ENCODE data around the gene AP2A2. TPM values are rescaled to one million over a fixed set of nuclear protein-coding genes. Genes with fewer than 3 reads are reported as not detected.

Gene AP2A2
- total RNA-seq, 3 donors from 2014 or later = 44.6 to 112 (median 54.7) TPM

GRCh38 chr11:933936-934335 is 8.3 kb downstream of the AP2A2 start:
- no peak for DNase-seq (ENCODE audit: low spot score in 2 of 2)
- intact Hi-C loops (cut with DNase I; ENCODE audit: low total_unique reads) = no loop called here
- Histone ChIP-seq H3K27ac (peak overlapping the region; percentile 22 to 45), H3K9me3 (no peaks in the 10 kb centered on the region), H3K27me3 (no peaks in the 10 kb centered on the region), H3K4me3 (peak overlapping the region in 2 of 3 donors; percentile 7 to 10), H3K4me1 (peaks cover 0 to 4% of the 10 kb centered on the region in 2 donors), H3K36me3 (no peaks in the 10 kb centered on the region)
- no peak for TF ChIP-seq CTCF (IDR thresholded peaks at IDR 0.05)
- no peak for TF ChIP-seq POLR2AphosphoS5 (IDR thresholded peaks at IDR 0.05)
- TF ChIP-seq POLR2A (IDR thresholded peaks at IDR 0.05) = no peak

GRCh38 chr11:934527-934926 is 8.9 kb downstream of the AP2A2 start:
- no peaks in the 10 kb centered on the region for H3K36me3 ChIP-seq
- peaks cover 0 to 4% of the 10 kb centered on the region in 2 donors for H3K4me1 ChIP-seq
- no peaks in the 10 kb centered on the region for H3K27me3 ChIP-seq
- no peak for TF ChIP-seq POLR2A (IDR thresholded peaks at IDR 0.05)
- no peak for TF ChIP-seq CTCF (IDR thresholded peaks at IDR 0.05)
- no peak for TF ChIP-seq POLR2AphosphoS5 (IDR thresholded peaks at IDR 0.05)
- no peak for DNase-seq (ENCODE audit: low spot score in 2 of 2)
- H3K4me3 ChIP-seq = peak overlapping the region in 1 of 3 donors; percentile 10
- no peak overlapping the region for H3K27ac ChIP-seq
- intact Hi-C loops (cut with DNase I; ENCODE audit: low total_unique reads) = no loop called here
- no peaks in the 10 kb centered on the region for H3K9me3 ChIP-seq

GRCh38 chr11:936199-936598 is 10.5 kb downstream of the AP2A2 start:
- no peak for DNase-seq (ENCODE audit: low spot score in 2 of 2)
- peaks cover 0 to 4% of the 10 kb centered on the region in 2 donors for H3K4me1 ChIP-seq
- intact Hi-C loops (cut with DNase I; ENCODE audit: low total_unique reads) = no loop called here
- H3K36me3 ChIP-seq = no peaks in the 10 kb centered on the region
- H3K4me3 ChIP-seq = no peak overlapping the region
- no peaks in the 10 kb centered on the region for H3K27me3 ChIP-seq
- H3K9me3 ChIP-seq = no peaks in the 10 kb centered on the region
- no peak for TF ChIP-seq POLR2A (IDR thresholded peaks at IDR 0.05)
- H3K27ac ChIP-seq = no peak overlapping the region

GRCh38 chr11:937841-938261 is 12.2 kb downstream of the AP2A2 start:
- no peak for DNase-seq (ENCODE audit: low spot score in 2 of 2)
- Histone ChIP-seq H3K4me1 (peaks cover 0 to 4% of the 10 kb centered on the region in 2 donors), H3K27me3 (no peaks in the 10 kb centered on the region), H3K9me3 (no peaks in the 10 kb centered on the region), H3K27ac (no peak overlapping the region), H3K4me3 (no peak overlapping the region), H3K36me3 (no peaks in the 10 kb centered on the region)
- intact Hi-C loops (cut with DNase I; ENCODE audit: low total_unique reads) = no loop called here
- TF ChIP-seq CTCF (IDR thresholded peaks at IDR 0.05) = no peak
- TF ChIP-seq POLR2A (IDR thresholded peaks at IDR 0.05) = no peak
- no peak for TF ChIP-seq POLR2AphosphoS5 (IDR thresholded peaks at IDR 0.05)

GRCh38 chr11:940496-941135 is 14.9 kb downstream of the AP2A2 start:
- Histone ChIP-seq H3K27me3 (no peaks in the 10 kb centered on the region), H3K4me1 (no peaks in the 10 kb centered on the region), H3K36me3 (no peaks in the 10 kb centered on the region), H3K4me3 (no peak overlapping the region), H3K27ac (no peak overlapping the region), H3K9me3 (no peaks in the 10 kb centered on the region)
- no peak for DNase-seq (ENCODE audit: low spot score in 2 of 2)
- TF ChIP-seq CTCF (IDR thresholded peaks at IDR 0.05) = no peak
- TF ChIP-seq POLR2A (IDR thresholded peaks at IDR 0.05) = no peak
- no peak for TF ChIP-seq POLR2AphosphoS5 (IDR thresholded peaks at IDR 0.05)
- intact Hi-C loops (cut with DNase I; ENCODE audit: low total_unique reads) = no loop called here

Measured in breast epithelium (tissue), 4 donors.